NOMO-1 treated with DMSO at 0.1 percent for 48 hours (cell line): Measurements from ENCODE around the gene SIN3B.
"Not testable (repeated sequence)": the region's sequence is repeated elsewhere in the genome, so short reads cannot be mapped to it uniquely, and the experiment has no call there.

Experiments used
- DNase-seq: peaks from one replicate; lab custom pipeline; 2025; ENCODE audit not compliant: unreplicated experiment; lab: John Stamatoyannopoulos, UW

The SIN3B gene

GRCh38 chr19:16862826-16863415 is 33.7 kb downstream of the SIN3B start:
- DNase-seq, result peak; percentile 74

DNA sequence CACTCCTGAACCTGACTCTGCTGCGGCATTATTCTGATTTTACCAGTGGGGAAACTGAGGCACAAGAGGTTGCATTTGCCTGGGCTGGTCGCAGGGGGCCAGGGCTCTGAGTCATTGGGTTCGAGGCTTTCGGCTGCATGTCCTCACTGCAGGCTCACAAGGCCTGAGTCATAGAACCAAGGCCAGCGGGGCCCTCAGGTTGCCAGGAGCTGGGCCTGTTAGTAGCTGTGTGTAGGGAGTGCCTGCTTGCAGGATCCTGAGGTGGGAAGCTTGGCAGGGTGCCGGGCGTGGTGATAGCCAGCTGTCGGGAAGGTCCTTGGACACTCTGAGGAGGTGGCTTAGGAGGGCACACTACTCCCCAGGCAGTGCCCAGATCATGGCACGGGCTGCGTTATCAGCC is 38.0 kb downstream of the SIN3B start:
- no peak for DNase-seq

- no peak for DNase-seq
Observed at GRCh38 chr19:16868423-16869130, 39.4 kb downstream of the SIN3B start.

DNA sequence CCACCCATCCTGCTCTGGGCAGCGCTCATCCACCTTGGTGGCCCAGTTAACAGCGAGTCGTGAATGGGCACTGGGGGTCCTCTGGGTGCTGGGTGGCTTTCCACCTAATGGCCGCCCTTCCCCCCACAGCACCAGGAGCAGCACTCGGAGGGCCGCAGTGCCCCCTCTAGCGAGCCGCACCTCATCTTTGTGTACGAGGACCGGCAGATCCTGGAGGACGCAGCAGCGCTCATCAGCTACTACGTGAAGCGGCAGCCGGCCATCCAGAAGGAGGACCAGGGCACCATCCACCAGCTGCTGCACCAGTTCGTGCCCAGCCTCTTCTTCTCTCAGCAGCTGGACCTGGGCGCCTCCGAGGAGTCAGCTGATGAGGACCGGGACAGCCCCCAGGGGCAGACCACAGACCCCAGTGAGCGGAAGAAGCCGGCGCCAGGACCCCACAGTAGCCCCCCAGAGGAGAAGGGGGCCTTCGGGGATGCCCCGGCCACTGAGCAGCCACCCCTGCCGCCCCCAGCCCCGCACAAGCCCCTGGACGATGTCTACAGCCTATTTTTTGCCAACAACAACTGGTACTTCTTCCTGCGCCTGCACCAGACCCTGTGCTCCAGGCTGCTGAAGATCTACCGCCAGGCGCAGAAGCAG is 40.3 kb downstream of the SIN3B start:
- no peak for DNase-seq

DNA sequence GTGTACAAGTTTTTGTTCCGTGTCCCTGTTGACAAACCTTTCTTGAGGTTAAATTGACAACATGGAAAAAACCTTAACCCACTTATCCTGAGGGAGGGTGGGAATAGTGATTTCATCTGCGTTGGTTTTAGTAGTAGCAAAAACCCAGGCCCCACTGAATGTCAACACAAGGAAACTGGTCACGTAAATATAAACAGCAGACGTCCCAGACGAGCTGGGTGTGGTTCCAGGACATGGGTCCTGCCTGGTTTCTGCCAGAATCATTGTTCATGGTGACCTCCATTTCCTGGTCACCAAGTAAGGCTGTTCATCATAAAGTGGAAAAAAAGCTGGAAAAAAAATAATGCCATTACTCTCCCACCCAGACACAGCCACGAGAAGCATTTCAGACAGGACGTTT is 42.7 kb downstream of the SIN3B start:
- no peak for DNase-seq

- no peak for DNase-seq
Observed at GRCh38 chr19:16872728-16873127, 43.5 kb downstream of the SIN3B start.

- no peak for DNase-seq
Observed at GRCh38 chr19:16873594-16873993, 44.4 kb downstream of the SIN3B start.

DNA sequence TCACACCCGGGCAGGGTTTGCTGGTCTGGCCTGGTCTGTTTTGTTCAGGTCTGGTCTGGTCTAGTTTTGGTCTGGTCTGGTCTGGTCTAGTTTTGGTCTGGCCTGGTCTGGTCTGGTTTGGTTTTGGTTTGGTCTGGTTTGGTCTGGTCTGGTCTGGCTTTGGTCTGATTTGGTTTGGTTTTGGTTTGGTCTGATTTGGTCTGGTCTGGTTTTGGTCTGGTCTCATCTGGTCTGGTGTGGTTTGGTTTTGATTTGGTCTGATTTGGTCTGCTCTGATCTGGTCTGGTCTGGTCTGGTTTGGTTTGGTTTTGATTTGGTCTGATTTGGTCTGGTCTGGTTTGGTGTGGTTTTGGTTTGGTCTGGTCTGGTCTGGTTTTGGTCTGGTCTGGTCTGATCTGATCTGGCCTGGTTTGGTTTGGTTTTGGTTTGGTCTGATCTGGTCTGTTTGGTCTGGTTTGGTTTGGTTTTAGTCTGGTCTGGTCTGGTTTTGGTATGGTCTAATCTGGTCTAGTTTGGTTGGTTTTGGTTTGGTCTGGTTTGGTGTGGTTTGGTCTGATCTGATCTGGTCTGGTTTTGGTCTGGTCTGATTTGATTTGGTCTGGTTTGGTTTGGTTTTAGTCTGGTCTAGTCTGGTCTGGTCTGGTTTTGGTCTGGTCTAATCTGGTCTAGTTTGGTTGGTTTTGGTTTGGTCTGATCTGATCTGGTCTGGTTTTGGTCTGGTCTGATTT is 45.2 kb downstream of the SIN3B start:
- DNase-seq, result no peak

DNA sequence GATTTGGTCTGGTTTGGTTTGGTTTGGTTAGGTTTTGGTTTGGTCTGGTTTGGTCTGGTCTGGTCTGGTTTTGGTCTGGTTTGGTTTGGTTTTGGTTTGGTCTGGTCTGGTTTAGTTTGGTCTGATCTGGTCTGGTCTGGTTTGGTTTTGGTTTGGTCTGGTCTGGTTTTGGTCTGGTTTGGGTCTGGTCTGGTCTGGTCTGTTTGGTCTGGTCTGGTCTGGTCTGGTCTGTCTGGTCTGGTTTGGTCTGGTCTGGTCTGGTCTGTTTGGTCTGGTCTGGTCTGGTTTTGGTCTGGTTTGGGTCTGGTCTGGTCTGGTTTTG is 45.7 kb downstream of the SIN3B start:
- not testable (repeated sequence) for DNase-seq

- DNase-seq, result no peak
Observed at GRCh38 chr19:16875584-16876555, 46.7 kb downstream of the SIN3B start.

DNA sequence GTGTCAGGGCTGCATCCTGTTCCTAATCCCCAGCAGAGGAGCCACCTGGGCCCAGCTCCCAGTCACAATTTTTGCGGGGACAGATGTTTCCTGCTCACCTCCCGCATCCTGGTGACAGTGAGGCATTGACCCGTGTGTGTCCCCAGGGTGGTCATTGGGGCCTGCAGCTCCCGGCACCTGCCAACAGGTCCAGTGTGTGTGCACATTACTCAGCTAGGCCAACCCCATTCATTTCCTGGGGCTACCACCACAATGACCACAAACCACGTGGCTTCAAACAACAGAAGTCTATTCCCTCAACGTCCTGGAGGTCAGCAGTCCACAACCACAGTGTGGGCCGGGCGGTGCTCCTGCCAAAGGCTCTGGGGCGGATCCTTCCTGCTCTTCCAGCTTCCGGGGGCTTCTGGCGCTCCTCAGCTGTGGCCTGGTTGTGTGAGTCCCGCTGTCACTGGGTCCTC is 47.7 kb downstream of the SIN3B start:
- DNase-seq, result no peak

- no peak for DNase-seq
Observed at GRCh38 chr19:16877581-16877980, 48.4 kb downstream of the SIN3B start.

DNA sequence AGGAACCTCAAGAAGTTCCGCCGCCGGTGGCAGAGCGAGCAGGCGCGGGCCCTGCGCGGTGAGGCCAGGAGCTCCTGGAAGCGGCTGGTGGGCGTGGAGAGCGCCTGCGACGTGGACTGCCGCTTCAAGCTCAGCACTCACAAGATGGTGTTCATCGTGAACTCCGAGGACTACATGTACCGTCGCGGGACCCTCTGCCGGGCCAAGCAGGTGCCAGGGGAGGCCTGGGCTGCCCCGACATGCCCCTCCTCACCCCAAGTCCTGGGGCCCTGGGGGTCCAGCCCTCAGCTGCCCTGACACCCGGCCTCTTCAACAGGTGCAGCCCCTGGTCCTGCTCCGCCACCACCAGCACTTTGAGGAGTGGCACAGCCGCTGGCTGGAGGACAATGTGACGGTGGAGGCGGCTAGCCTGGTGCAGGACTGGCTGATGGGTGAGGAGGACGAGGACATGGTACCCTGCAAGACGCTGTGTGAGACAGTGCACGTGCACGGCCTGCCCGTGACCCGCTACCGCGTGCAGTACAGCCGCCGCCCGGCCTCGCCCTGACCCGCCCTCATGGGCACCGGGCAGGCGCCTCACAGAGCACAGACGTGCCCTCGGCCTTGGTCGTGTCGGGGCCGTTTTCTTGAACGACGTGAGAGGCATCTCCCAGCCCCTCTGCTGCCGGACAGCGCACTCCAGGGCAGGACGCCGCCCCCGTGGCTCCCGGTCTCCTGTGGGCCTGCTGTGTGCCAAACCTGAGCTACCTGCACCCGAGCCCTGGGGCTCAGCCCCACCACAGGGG is 49.2 kb downstream of the SIN3B start:
- no peak for DNase-seq

- no peak for DNase-seq
Observed at GRCh38 chr19:16880884-16881554, 51.8 kb downstream of the SIN3B start.

GRCh38 chr19:16882146-16882545 is 52.9 kb downstream of the SIN3B start:
- no peak for DNase-seq

GRCh38 chr19:16883522-16883921 is 54.3 kb downstream of the SIN3B start:
- DNase-seq, result no peak

DNA sequence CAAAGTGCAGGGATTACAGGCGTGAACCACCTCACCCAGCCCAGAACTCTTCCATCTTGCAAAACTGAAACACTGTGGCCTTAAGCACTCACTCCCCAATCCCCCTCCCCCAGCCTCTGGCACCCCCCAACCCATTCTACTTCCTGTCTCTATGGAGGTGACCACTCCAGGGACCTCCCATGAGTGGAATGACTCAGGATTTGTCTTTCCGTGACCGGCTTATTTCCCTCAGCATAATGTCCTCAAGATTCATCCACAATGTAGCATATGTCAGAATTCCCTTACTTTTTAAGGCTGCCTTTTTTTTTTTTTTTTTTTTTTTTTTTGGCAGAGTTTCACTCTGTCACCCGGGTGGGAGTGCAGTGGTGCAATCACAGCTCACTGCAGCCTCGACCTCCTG is 56.0 kb downstream of the SIN3B start:
- no peak for DNase-seq

- no peak for DNase-seq
Observed at GRCh38 chr19:16886305-16886880, 57.2 kb downstream of the SIN3B start.
